Endothelial cell of umbilical vein (primary cell): ENCODE measurements around the gene DDX25. TPM values are rescaled to one million over a fixed set of nuclear protein-coding genes. Genes with fewer than 3 reads are reported as not detected.

Experiments
- BruUV-seq: library from RNA; stranded (reverse); fragments of 400-500 nt; replicated peaks from 2 replicates; lab custom pipeline; 2021; lab: Mats Ljungman, UMichigan
- CTCF ChIA-PET: fragments of 300-600, 350-600 bp; sonication (Branson Sonifier 250); formaldehyde crosslinking; loops from one replicate; lab custom pipeline; 2021; ENCODE audit warnings: antibody characterized with exemption, inconsistent platforms; lab: Charles Lee
- POLR2A ChIA-PET: fragments of 300-600, 350-600 bp; sonication (Branson Sonifier 250); formaldehyde crosslinking; loops from one replicate; lab custom pipeline; 2021; ENCODE audit warnings: antibody characterized with exemption, inconsistent platforms; lab: Charles Lee
- DNase-seq: peaks from one replicate; pipeline ENCODE4 v3.0.0-alpha.2; 2011; ENCODE audit warnings: low read depth, low spot score
- FAIRE-seq: peaks from 2 replicates; lab custom pipeline; 2011; peaks lifted over from hg19 to GRCh38; lab: Jason Lieb, UNC
- H2AFZ ChIP-seq: 2 replicates; pipeline ENCODE4 v1.6.0; 2012; ENCODE audit warnings: low read depth, low read length, control low read depth, inconsistent platforms
- H3K27ac ChIP-seq: 2 replicates; pipeline ENCODE4 v1.5.1; 2011; ENCODE audit warnings: low read depth, mild to moderate bottlenecking, control low read depth, low read length, moderate library complexity; ENCODE audit not compliant: insufficient read depth
- H3K27me3 ChIP-seq, 2 experiments: 2 replicates each; pipeline versions ENCODE4 v1.6.0 to v1.6.1; 2011; ENCODE audit warnings: low read length in 2 of 2, mixed read lengths in 1 of 2; ENCODE audit not compliant: control insufficient read depth in 2 of 2, insufficient read depth in 2 of 2
- H3K36me3 ChIP-seq, 2 experiments: 2 replicates in 1 of 2; 3 replicates in 1 of 2; pipeline ENCODE4 v1.5.1; 2011; ENCODE audit warnings: low read length in 2 of 2, mild to moderate bottlenecking in 1 of 2, moderate library complexity in 1 of 2; ENCODE audit not compliant: control insufficient read depth in 2 of 2, insufficient read depth in 2 of 2; ENCODE audit errors: extremely low read depth in 1 of 2
- H3K4me1 ChIP-seq: 3 replicates; pipeline ENCODE4 v1.5.1; 2011; ENCODE audit warnings: mild to moderate bottlenecking, low read length; ENCODE audit not compliant: control insufficient read depth, insufficient read depth; ENCODE audit errors: extremely low read depth
- H3K4me2 ChIP-seq: 2 replicates; pipeline ENCODE4 v1.6.1; 2011; ENCODE audit warnings: low read length, control low read depth, mixed read lengths; ENCODE audit not compliant: insufficient read depth
- H3K4me3 ChIP-seq, 3 experiments: fragments of 200-600 bp in 1 of 3; sonication (generic), shearing (Covaris generic) in 1 of 3; replicated peaks in 1 of 3; 2 replicates each; pipeline ENCODE4 v1.5.1; 2011 to 2016; ENCODE audit warnings: control low read depth in 3 of 3, low read length in 3 of 3, mild to moderate bottlenecking in 2 of 3, inconsistent platforms in 1 of 3, low read depth in 1 of 3, moderate library complexity in 1 of 3; ENCODE audit not compliant: insufficient read depth in 1 of 3
- H3K79me2 ChIP-seq: 2 replicates; pipeline ENCODE4 v1.6.0; 2012; ENCODE audit warnings: low read length, inconsistent platforms; ENCODE audit not compliant: control insufficient read depth, insufficient read depth
- H3K9ac ChIP-seq: replicated peaks from 2 replicates; pipeline ENCODE3; 2011; ENCODE audit warnings: low read length, control low read depth; ENCODE audit not compliant: insufficient read depth; ENCODE audit errors: extremely low read depth
- H3K9me1 ChIP-seq: replicated peaks from 3 replicates; pipeline ENCODE4 v1.6.0; 2011; ENCODE audit warnings: mild to moderate bottlenecking, low read length; ENCODE audit not compliant: control insufficient read depth, insufficient read depth; ENCODE audit errors: extremely low read depth
- H3K9me3 ChIP-seq: replicated peaks from 2 replicates; pipeline ENCODE4 v1.5.1; 2012; ENCODE audit warnings: low read length, inconsistent platforms; ENCODE audit not compliant: control insufficient read depth, insufficient read depth
- H4K20me1 ChIP-seq: replicated peaks from 2 replicates; pipeline ENCODE3; 2011; ENCODE audit warnings: mild to moderate bottlenecking, low read length; ENCODE audit not compliant: control insufficient read depth, insufficient read depth; ENCODE audit errors: extremely low read depth
- CTCF ChIP-seq, 2 donors: IDR thresholded peaks; 1 replicate in 1 of 2; 2 replicates in 1 of 2; pipeline ENCODE4 v1.5.1; 2011; ENCODE audit warnings: low read length in 2 of 2, mild to moderate bottlenecking in 2 of 2, moderate library complexity in 2 of 2, control low read depth in 1 of 2, inconsistent platforms in 1 of 2, low read depth in 1 of 2; ENCODE audit not compliant: insufficient read depth in 1 of 2; ENCODE audit errors: extremely low read depth in 1 of 2
- EZH2 ChIP-seq: IDR thresholded peaks from 2 replicates; pipeline ENCODE4 v1.6.1; 2012; ENCODE audit warnings: borderline replicate concordance, low read depth, mild to moderate bottlenecking, moderate library complexity, low read length, inconsistent platforms; ENCODE audit not compliant: severe bottlenecking
- FOS ChIP-seq: IDR thresholded peaks from 2 replicates; pipeline ENCODE4 v1.6.1; 2011; ENCODE audit warnings: mild to moderate bottlenecking, low read length, moderate library complexity, borderline replicate concordance; ENCODE audit not compliant: insufficient read depth
- GATA2 ChIP-seq: IDR thresholded peaks from 2 replicates; pipeline ENCODE4 v1.7.0; 2011; ENCODE audit warnings: low read depth, mild to moderate bottlenecking, moderate library complexity, mixed read lengths, low read length; ENCODE audit not compliant: insufficient read length, insufficient read depth
- JUN ChIP-seq: IDR thresholded peaks from 2 replicates; pipeline ENCODE4 v1.6.1; 2011; ENCODE audit warnings: borderline replicate concordance, low read depth; ENCODE audit not compliant: insufficient read length, insufficient read depth
- MYC ChIP-seq: IDR thresholded peaks from one replicate; pipeline ENCODE4 v1.6.1; 2011; ENCODE audit warnings: mild to moderate bottlenecking, low read depth, low read length
- POLR2A ChIP-seq: IDR thresholded peaks from 2 replicates; pipeline ENCODE4 v1.6.1; 2012; ENCODE audit warnings: low read depth, mild to moderate bottlenecking, control low read depth, low read length
- POLR2AphosphoS5 ChIP-seq: IDR thresholded peaks from 2 replicates; pipeline ENCODE4 v1.6.1; 2012; ENCODE audit warnings: low read depth, mild to moderate bottlenecking, control low read depth, low read length, moderate library complexity; ENCODE audit not compliant: insufficient read depth
- dilution Hi-C: fragments of 300-500 bp; cut with MboI; formaldehyde crosslinking; loops from one replicate; pipeline ENCODE4 v1.15.0; 2019; ENCODE audit warnings: low sequenced_read_pairs; ENCODE audit not compliant: extremely low pct_ligation_motif_present
- intact Hi-C: fragments of 100-400 bp; cut with micrococcal nuclease; formaldehyde crosslinking; loops from one replicate; pipeline ENCODE4 v1.10.0; 2022
- polyA plus RNA-seq, 4 experiments: library from polyadenylated mRNA; depleted of rRNA in 3 of 4; stranded (reverse) in 3 of 4; unstranded in 1 of 4; fragments of >200 nt; gene quantifications; 2 replicates each; pipeline versions ENCODE4 v1.2.1 to v1.2.3, GENCODE V29; 2011 to 2012; ENCODE audit warnings: missing spikeins in 1 of 4
- total RNA-seq: library from RNA; stranded (reverse); gene quantifications from 2 replicates; pipeline ENCODE4 v1.2.3, GENCODE V29; 2021
- TF ChIP-seq, protein P1 (sequence below): IDR thresholded peaks from 2 replicates; pipeline ENCODE4 v1.6.1; 2011; ENCODE audit not compliant: insufficient read depth, insufficient read length

DDX25 gene
- total and polyA plus RNA-seq, 2 donors (not counting 3 experiments of a cell fraction or from before 2014, with no cell fraction given) = not detected

DNA sequence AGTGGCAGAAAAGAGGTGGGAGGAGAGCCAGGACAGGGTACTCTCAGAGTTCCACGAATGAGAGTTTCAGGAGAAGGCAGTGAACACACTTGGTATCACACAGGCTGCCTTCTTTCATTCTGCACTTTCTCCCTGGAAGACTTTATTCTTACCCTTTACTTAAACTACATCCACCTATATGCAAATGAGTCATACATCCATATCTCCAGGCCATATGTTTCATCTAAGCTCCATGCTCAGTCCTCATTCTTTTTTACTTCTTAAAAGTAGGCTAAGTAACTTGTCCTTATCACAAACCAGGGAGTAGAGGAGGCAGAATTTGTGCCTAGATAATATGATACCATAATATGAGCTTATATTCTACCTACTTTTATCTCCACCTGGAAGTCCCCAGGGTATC is 23.0 kb upstream of the DDX25 start:
- H3K27me3 ChIP-seq = no peaks in the 10 kb centered on the region
- no peaks in the 10 kb centered on the region for H3K9me1 ChIP-seq
- no peaks in the 10 kb centered on the region for H3K9me3 ChIP-seq
- no peak overlapping the region for H2AFZ ChIP-seq
- no peaks in the 10 kb centered on the region for H3K79me2 ChIP-seq
- ChIA-PET POLR2A (no interaction called here), CTCF (interaction anchor here (1.6 to 1.7 kb wide), 2 partner anchors 22 to 254 kb away, joined by 3 read pairs; partner anchors contain the start of gene PUS3)
- no peak for DNase-seq
- no peak for FAIRE-seq
- H3K36me3 ChIP-seq = no peaks in the 10 kb centered on the region
- TF ChIP-seq CTCF (IDR thresholded peaks at IDR 0.05; ENCODE audit: extremely low read depth in 1 of 2, insufficient read depth in 1 of 2, low read depth in 1 of 2, low read length in 2 of 2) = no peak
- no peak overlapping the region for H3K4me2 ChIP-seq
- intact Hi-C loops = no loop called here
- H4K20me1 ChIP-seq = no peaks in the 10 kb centered on the region
- BruUV-seq = no TSS peak
- dilution Hi-C loops = no loop called here
- no peak overlapping the region for H3K4me3 ChIP-seq
- H3K4me1 ChIP-seq = peaks cover 5% of the 10 kb centered on the region
- H3K27ac ChIP-seq = no peak overlapping the region
- H3K9ac ChIP-seq = no peak overlapping the region

- Histone ChIP-seq H3K4me3 (no peak overlapping the region), H3K27ac (no peak overlapping the region), H3K4me2 (no peak overlapping the region), H3K4me1 (peaks cover 6% of the 10 kb centered on the region), H2AFZ (peak overlapping the region; percentile 16), H4K20me1 (no peaks in the 10 kb centered on the region), H3K9me1 (no peaks in the 10 kb centered on the region), H3K36me3 (no peaks in the 10 kb centered on the region), H3K79me2 (peaks cover 3% of the 10 kb centered on the region), H3K27me3 (no peaks in the 10 kb centered on the region), H3K9me3 (no peaks in the 10 kb centered on the region), H3K9ac (no peak overlapping the region)
- POLR2A ChIA-PET = no interaction called here
- DNase-seq (peak; percentile 36), FAIRE-seq (no peak)
- CTCF ChIA-PET = no interaction called here
- dilution Hi-C loops (no loop called here), intact Hi-C loops (no loop called here)
- TF ChIP-seq POLR2AphosphoS5 (no peak), CTCF (IDR thresholded peaks at IDR 0.05; ENCODE audit: extremely low read depth in 1 of 2, insufficient read depth in 1 of 2, low read depth in 1 of 2, low read length in 2 of 2) (no peak), EZH2 (no peak), GATA2 (no peak), FOS (no peak), MYC (no peak), POLR2A (no peak), JUN (no peak)
- TF ChIP-seq, protein P1, sequence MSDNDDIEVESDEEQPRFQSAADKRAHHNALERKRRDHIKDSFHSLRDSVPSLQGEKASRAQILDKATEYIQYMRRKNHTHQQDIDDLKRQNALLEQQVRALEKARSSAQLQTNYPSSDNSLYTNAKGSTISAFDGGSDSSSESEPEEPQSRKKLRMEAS = no peak
- no TSS peak for BruUV-seq
Measured at GRCh38 chr11:125883375-125883774, 20.9 kb upstream of the DDX25 start.
